SJCRH30 (cell line): ENCODE data around the gene ADAP2. TPM values are rescaled to one million over a fixed set of nuclear protein-coding genes. Genes with fewer than 3 reads are reported as not detected.
A peak's percentile ranks its signal among the peaks of the same experiment; 100 is the strongest.
"Not testable (repeated sequence)": the region's sequence is repeated elsewhere in the genome, so short reads cannot be mapped to it uniquely, and the experiment has no call there.

ENCODE experiments used
- DNase-seq, 2 experiments: peaks; one replicate each; pipeline ENCODE4 v3.0.0-alpha.2; 2015 to 2020
- H3K27ac ChIP-seq: fragments of 250-450 bp; sonication (Bioruptor Pico); 2 replicates; pipeline ENCODE4 v1.5.1; 2020; ENCODE audit warnings: mild to moderate bottlenecking, moderate library complexity
- H3K27me3 ChIP-seq: fragments of 250-450 bp; sonication (Bioruptor Pico); 2 replicates; pipeline ENCODE4 v1.5.1; 2020; ENCODE audit warnings: mild to moderate bottlenecking, moderate library complexity
- H3K36me3 ChIP-seq: fragments of 250-450 bp; sonication (Bioruptor Pico); 2 replicates; pipeline ENCODE4 v1.5.1; 2020; ENCODE audit warnings: mild to moderate bottlenecking, moderate library complexity
- H3K4me1 ChIP-seq: fragments of 250-450 bp; sonication (Bioruptor Pico); 2 replicates; pipeline ENCODE4 v1.5.1; 2020; ENCODE audit warnings: mild to moderate bottlenecking, moderate library complexity
- H3K4me3 ChIP-seq: fragments of 250-450 bp; sonication (Bioruptor Pico); 2 replicates; pipeline ENCODE4 v1.5.1; 2020; ENCODE audit warnings: mild to moderate bottlenecking, moderate library complexity
- H3K9me3 ChIP-seq: fragments of 250-450 bp; sonication (Bioruptor Pico); replicated peaks from 2 replicates; pipeline ENCODE4 v1.5.1; 2020; ENCODE audit warnings: mild to moderate bottlenecking, moderate library complexity
- total RNA-seq: library from RNA; depleted of rRNA; stranded (reverse); fragments of >200 nt; shearing (Covaris generic); gene quantifications from 2 replicates; pipeline ENCODE4 v1.2.3, GENCODE V29; 2014

ADAP2 gene
- total RNA-seq, 1 experiment from 2014 or later = not detected

- Histone ChIP-seq H3K27ac (no peak overlapping the region), H3K4me1 (no peaks in the 10 kb centered on the region), H3K36me3 (no peaks in the 10 kb centered on the region), H3K4me3 (no peak overlapping the region), H3K27me3 (no peaks in the 10 kb centered on the region), H3K9me3 (no peaks in the 10 kb centered on the region)
- no peak for DNase-seq
Observed at GRCh38 chr17:30950669-30951399, 29.1 kb downstream of the ADAP2 start.

GRCh38 chr17:30952638-30953393, 31.1 kb downstream of the ADAP2 start:
- Histone ChIP-seq H3K27ac (no peak overlapping the region), H3K27me3 (no peaks in the 10 kb centered on the region), H3K9me3 (no peaks in the 10 kb centered on the region), H3K4me3 (no peak overlapping the region), H3K4me1 (no peaks in the 10 kb centered on the region), H3K36me3 (no peaks in the 10 kb centered on the region)
- no peak for DNase-seq

DNA sequence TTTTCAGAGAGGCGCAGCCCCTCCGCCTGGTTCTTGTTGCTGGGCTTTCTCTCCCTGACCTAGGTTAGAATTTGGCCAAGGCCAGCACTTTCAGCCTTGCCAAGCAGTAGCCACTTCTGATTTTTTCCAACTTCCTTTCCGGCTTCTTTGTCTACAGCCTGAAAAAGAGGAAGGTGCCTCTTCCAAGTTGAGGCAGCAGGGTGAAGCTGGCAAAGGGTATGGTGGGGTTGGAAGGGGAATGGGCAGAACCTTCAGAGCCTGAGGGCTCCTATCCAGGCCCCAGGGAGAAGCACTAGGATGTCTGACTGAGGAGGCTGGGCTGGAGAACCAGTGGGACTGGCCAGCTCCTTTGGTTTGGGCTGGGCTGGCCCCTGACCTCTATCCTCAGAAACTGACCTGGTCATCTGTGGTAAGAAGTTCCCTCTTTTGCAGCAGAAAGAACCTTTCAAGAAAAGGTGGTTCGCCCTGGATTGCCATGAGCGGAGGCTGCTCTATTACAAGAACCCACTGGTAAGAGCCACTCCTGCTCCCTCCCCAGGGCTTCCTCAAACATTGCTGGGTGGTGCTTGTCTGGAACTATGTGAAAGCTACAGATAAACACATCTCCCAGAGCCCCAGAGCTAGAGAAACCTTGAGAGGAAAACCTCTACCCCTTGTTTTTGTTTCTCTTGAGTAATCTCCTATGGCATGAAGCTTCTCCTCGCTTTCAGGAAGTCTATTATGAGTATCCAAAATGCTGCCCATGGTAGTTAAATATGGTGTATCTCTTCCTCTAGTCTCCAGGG, 32.5 kb downstream of the ADAP2 start:
- Histone ChIP-seq H3K36me3 (no peaks in the 10 kb centered on the region), H3K4me1 (no peaks in the 10 kb centered on the region), H3K27ac (no peak overlapping the region), H3K4me3 (no peak overlapping the region), H3K9me3 (0 out of 2 replicates have a peak, but pooled peaks cover 2% of the 10 kb centered on the region), H3K27me3 (no peaks in the 10 kb centered on the region; the same call in 1 of the 2 replicates)
- no peak for DNase-seq

DNA sequence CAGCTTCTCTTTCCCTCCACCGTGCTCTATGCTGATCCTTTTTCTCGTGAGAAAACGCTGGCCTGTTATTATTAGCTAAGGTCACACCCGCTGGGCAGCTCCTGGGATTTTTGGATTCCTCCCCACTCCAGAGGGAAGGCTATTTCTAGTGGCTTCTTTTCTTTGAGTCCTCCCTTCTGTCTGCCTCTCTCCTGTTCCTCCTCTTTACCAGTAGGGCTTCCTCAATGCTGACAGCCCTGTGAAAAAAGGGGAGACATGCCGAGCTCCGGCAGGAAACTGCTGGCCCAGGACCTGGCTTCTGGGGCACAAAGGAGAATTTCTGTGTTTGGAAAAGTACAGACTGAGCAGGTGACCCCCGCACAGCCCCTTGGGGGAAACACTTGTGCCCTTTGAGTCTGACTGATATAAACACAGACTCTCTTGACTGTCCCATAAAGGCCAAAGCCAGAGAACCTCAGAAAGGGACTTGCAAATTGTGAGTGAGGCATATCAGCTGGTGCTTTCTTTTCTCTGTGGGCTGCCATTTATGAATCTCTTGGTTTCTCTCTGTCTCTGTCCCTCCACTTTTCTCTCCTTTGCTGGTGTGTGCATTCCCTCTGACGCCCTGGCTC, 35.1 kb downstream of the ADAP2 start:
- no peaks in the 10 kb centered on the region for H3K36me3 ChIP-seq
- peak overlapping the region; percentile 24 for H3K4me3 ChIP-seq
- H3K27ac ChIP-seq = no peak overlapping the region
- no peaks in the 10 kb centered on the region; the same call in 1 of the 2 replicates for H3K27me3 ChIP-seq
- DNase-seq = peak; percentile 24 to 39
- H3K9me3 ChIP-seq = 0 out of 2 replicates have a peak, but pooled peaks cover 3% of the 10 kb centered on the region
- no peaks in the 10 kb centered on the region for H3K4me1 ChIP-seq

DNA sequence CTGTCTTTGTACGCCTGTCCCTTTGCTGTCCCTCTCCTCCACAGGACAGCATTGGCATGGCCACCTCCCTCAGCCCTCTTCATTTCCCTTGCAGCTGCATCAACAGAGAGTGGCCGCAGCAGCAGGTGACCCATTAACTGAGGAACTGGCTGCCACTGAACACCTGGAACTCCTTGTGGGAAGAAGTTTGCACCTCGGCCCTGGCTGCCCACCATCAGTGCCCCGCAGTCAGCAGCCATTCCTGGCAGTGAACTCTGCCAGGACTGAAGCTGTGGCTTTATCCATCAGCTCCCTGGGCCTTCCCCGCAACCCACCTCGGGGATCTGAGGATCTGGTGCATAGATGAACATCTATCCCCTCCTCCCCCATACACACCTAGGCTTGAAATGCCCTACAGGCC, 36.0 kb downstream of the ADAP2 start:
- Histone ChIP-seq H3K9me3 (0 out of 2 replicates have a peak, but pooled peaks cover 3% of the 10 kb centered on the region), H3K36me3 (no peaks in the 10 kb centered on the region), H3K4me1 (no peaks in the 10 kb centered on the region), H3K27ac (no peak overlapping the region), H3K27me3 (no peaks in the 10 kb centered on the region; the same call in 1 of the 2 replicates), H3K4me3 (no peak overlapping the region)
- no peak for DNase-seq

DNA sequence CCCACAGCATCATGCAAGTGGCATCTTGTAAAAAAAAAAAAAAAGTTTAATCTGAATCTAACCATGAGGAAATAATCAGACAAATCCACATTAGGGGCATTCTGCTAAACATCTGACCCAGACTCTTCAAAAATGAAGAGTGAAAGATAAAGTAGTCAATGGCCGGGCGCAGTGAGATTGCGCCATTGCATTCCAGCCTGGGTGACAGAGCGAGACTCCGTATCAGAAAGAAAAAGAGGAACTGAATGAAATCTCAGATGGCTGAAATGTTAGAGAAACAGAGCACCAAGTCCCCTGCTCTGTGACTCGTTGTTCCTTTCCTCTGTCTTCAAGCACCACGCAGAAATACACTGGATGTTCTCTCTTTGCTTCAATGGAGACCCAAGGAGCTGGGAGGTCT, 36.4 kb downstream of the ADAP2 start:
- H3K27ac ChIP-seq = no peak overlapping the region
- H3K4me1 ChIP-seq = no peaks in the 10 kb centered on the region
- H3K4me3 ChIP-seq = no peak overlapping the region
- no peaks in the 10 kb centered on the region for H3K36me3 ChIP-seq
- no peak for DNase-seq
- H3K9me3 ChIP-seq = 0 out of 2 replicates have a peak, but pooled peaks cover 3% of the 10 kb centered on the region
- no peaks in the 10 kb centered on the region; the same call in 1 of the 2 replicates for H3K27me3 ChIP-seq

DNA sequence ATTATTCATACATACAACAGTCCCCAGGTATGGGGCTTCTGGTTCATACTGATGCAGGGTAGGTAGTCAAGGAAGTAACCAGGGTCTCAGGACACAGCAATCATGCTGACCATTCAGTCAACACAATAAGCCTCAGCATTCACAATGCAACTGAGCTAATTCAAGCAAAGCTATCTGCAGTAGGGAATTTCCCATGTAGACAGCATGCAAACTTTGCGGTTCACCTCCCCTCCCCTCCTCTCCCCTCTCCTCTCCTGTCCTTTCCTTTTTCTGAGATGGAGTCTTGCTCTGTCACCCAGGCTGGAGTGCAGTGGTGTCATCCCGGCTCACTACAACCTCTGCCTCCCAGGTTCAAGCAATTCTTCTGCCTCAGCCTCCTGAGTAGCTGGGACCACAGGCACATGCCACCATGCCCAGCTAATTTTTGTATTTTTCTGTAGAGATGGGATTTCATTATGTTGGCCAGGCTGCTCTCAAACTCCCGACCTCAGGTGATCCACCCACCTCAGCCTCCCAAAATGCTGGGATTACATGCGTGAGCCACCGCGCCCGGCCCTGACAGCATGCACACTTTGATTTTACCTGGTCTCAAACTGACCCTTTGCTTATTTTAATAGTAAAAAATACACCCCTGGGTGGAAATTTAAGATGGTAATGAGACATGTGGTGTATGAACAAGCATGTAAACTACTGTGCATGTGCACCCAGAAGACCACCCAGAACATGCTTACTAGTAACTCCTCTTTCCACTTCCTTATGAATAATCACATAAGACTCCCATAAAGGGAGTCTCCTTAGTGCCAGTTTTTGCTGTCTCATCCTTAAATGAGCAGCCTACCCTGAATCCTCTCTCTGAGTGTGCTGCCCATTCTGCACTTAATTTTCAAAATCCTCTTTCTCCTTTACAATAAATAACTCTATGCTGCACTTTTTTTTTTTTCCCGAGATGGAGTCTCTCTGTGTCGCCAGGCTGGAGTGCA, 39.8 kb downstream of the ADAP2 start:
- Histone ChIP-seq H3K36me3 (no peaks in the 10 kb centered on the region), H3K27ac (no peak overlapping the region), H3K27me3 (no peaks in the 10 kb centered on the region; the same call in 1 of the 2 replicates), H3K4me3 (no peak overlapping the region), H3K9me3 (0 out of 2 replicates have a peak, but pooled peaks cover 3% of the 10 kb centered on the region), H3K4me1 (no peaks in the 10 kb centered on the region)
- DNase-seq = no peak

DNA sequence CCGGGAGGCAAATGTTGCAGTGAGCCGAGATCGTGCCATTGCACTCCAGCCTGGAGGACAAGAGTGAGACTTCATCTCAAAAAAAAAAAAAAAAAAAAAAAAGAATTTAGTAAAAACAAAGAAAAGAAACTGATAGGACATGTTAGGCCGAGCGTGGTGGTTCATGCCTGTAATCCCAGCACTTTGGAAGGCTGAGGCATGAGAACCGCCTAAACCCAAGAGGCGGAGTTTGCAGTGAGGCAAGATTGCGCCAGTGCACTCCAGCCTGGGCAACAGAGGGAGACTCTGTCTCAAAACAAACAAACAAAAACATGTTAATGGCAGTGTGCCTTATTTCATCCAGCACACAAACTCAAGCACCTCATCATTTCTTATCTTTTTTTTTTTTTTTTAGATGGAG, 42.6 kb downstream of the ADAP2 start:
- H3K4me1 ChIP-seq, DNase-seq: not testable (repeated sequence)

DNA sequence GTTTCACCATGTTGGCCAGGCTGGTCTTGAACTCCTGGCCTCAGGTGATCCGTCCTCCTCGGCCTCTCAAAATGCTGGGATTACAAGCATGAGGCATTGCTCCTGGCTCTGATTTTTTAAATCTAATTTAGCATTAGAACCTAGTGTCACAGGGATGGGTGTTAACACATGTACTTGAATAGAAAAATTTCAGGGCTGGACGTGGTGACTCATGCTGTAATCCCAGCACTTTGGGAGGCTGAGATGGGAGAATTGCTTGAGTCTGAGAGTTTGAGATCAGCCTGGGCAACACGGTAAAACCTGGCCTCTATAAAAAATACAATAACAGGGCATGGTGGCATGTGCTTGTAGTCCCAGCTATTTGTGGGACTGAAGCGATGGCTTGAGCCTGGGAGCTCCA, 43.1 kb downstream of the ADAP2 start:
- no peak for DNase-seq
- Histone ChIP-seq H3K36me3 (no peaks in the 10 kb centered on the region), H3K27ac (no peak overlapping the region), H3K4me1 (no peaks in the 10 kb centered on the region), H3K4me3 (no peak overlapping the region), H3K27me3 (no peaks in the 10 kb centered on the region), H3K9me3 (no peaks in the 10 kb centered on the region)

More for the DNA sequence above, 42.6 kb downstream of the ADAP2 start:
- H3K27me3 ChIP-seq, H3K4me3 ChIP-seq, H3K9me3 ChIP-seq, H3K36me3 ChIP-seq, H3K27ac ChIP-seq: not testable (repeated sequence)

- H3K36me3 ChIP-seq = no peaks in the 10 kb centered on the region
- no peak overlapping the region for H3K27ac ChIP-seq
- H3K4me1 ChIP-seq = no peaks in the 10 kb centered on the region
- no peaks in the 10 kb centered on the region for H3K27me3 ChIP-seq
- DNase-seq = no peak
- H3K9me3 ChIP-seq = no peaks in the 10 kb centered on the region
- no peak overlapping the region for H3K4me3 ChIP-seq
Observed at GRCh38 chr17:30965686-30966085, 43.9 kb downstream of the ADAP2 start.

- not testable (repeated sequence) for H3K27ac ChIP-seq, H3K4me1 ChIP-seq, H3K36me3 ChIP-seq, DNase-seq, H3K9me3 ChIP-seq, H3K4me3 ChIP-seq, H3K27me3 ChIP-seq
Observed at GRCh38 chr17:30967911-30968310, 46.2 kb downstream of the ADAP2 start.

DNA sequence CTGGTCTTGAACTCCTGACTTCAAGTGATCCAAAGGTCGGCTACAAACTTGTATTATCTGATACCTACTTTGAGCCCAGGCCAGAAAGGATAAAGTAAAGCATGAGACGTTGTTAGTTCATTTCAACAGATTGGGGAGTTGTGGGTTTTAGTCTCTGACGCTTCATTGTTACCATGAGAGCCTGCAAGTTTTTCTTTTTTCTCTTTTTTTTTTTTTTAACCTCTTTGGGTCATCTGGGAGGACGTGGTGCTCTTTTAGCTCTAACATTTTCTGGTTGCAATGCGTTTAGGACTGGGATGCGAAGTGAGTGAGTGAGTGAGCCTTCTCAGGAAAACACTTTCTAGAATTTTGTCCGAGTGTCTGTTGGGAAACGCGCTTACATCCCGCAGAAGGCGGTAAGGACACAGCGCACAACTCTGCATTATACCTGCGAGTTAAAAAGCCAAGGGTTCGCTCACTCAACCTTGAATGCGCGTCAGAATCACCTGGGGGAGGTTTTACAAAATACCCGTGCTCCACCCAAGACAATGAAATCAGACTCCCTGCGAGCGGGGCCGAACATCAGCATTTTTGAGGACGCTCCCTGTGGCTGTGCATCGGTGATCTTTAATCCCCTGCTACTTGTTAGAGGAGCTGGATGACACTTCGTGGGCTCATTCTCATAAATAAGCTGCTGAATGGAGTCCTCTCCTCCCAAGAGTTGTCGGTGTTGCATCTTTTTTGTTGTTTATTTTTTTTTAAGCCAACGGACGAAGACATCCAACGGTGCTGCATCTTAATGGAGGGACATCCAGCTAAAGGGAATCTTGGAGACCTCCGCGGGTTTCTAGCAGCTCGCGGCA, 48.5 kb downstream of the ADAP2 start:
- H3K27ac ChIP-seq = peak overlapping the region; percentile 32; the same call in 1 of the 2 replicates
- H3K36me3 ChIP-seq = no peaks in the 10 kb centered on the region
- no peaks in the 10 kb centered on the region for H3K27me3 ChIP-seq
- no peaks in the 10 kb centered on the region for H3K9me3 ChIP-seq
- no peaks in the 10 kb centered on the region for H3K4me1 ChIP-seq
- DNase-seq = peak in 1 of 2 experiments; percentile 17
- H3K4me3 ChIP-seq = peak overlapping the region; percentile 58
